Loucy (cell line): ENCODE measurements around the gene SLCO6A1.

Source experiments
- EZH2phosphoT487 ChIP-seq: fragments of 200-600 bp; IDR thresholded peaks from 2 replicates; pipeline ENCODE4 v1.6.1; 2018; ENCODE audit warnings: antibody characterized with exemption, mild to moderate bottlenecking, moderate library complexity, borderline replicate concordance
- TF ChIP-seq, protein P1 (sequence below): fragments of 200-600 bp; sonication (generic); conservative IDR thresholded peaks from 2 replicates; pipeline ENCODE4 v1.5.1; 2014; ENCODE audit warnings: mild to moderate bottlenecking, antibody characterized with exemption, low read length

DNA sequence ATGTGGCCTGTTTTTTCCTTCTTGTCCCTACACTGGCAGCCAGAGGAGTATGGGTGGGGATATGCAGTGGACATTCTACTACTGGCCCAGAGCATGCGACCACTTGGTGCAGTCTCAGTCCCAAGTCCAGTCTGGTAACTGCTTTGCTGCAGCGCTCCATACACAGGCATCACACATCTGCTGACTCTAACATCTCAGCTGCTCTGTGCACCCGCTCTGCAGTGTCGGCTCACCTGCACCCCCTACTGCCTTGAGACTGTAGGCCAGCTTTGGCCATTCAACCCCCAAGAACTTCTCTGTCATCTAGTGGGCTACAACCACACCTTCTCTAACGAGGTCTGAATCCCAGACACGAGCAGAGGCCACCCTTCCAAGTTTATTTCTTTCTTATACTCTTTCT lies 46.4 kb upstream of the SLCO6A1 start:
- TF ChIP-seq, protein P1, sequence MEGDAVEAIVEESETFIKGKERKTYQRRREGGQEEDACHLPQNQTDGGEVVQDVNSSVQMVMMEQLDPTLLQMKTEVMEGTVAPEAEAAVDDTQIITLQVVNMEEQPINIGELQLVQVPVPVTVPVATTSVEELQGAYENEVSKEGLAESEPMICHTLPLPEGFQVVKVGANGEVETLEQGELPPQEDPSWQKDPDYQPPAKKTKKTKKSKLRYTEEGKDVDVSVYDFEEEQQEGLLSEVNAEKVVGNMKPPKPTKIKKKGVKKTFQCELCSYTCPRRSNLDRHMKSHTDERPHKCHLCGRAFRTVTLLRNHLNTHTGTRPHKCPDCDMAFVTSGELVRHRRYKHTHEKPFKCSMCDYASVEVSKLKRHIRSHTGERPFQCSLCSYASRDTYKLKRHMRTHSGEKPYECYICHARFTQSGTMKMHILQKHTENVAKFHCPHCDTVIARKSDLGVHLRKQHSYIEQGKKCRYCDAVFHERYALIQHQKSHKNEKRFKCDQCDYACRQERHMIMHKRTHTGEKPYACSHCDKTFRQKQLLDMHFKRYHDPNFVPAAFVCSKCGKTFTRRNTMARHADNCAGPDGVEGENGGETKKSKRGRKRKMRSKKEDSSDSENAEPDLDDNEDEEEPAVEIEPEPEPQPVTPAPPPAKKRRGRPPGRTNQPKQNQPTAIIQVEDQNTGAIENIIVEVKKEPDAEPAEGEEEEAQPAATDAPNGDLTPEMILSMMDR: peak; percentile 46
- TF ChIP-seq EZH2phosphoT487: no peak
